Stimulated activated CD4-positive, alpha-beta T cell treated with anti-CD3 and anti-CD28 coated beads, Interleukin-2, amount 100 ng/mL, for 48 hours (primary cell): ENCODE measurements around the gene HIPK3.
"Not testable (repeated sequence)": the region's sequence is repeated elsewhere in the genome, so short reads cannot be mapped to it uniquely, and the experiment has no call there.

Source experiments
- DNase-seq, 2 donors: peaks; one replicate each; pipeline ENCODE4 v3.0.0-alpha.2; 2020

HIPK3 gene

DNA sequence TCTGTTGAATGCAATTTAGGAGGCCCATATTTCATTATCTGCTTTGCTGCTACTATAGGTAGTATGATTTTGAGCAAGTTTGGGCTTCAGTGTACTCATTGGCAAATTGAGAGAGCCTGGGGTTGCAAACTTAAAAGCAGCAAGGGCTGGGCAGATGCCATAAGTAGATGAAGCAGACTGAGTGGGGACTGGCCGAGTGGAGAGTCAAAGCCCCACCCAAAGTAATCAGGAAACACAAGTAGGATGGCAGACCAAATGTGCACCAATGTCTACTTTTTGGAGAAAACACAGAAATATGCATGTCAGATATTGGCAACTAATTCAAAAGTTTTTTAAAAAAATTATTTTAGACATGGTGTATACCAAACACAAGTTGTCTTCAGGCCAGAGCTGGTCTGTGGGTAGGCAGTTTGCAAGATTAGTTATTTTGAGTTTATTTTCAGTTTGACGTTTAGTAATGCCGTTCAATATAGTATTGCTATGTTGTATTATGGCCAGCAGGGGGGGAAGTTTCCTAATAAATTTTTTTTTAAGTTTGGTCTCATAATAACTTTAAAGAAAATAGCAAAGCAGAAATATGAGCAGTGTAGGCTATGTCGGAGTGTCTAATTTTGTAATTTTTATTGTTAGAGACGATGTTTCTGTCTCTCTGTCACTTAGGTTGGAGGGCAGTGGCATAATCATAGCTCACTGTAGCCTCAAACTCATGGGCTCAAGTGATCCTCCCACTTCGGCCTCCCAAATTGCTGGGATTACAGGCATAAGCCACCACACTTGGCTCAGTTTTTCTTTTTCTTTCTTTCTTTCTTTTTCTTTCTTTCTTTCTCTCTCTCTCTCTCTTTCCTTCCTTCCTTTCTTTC lies 105.1 kb downstream of the HIPK3 start:
- DNase-seq: peak in 1 of 2 donors; percentile 11

GRCh38 chr11:33366918-33367317 lies 109.7 kb downstream of the HIPK3 start:
- no peak for DNase-seq

DNA sequence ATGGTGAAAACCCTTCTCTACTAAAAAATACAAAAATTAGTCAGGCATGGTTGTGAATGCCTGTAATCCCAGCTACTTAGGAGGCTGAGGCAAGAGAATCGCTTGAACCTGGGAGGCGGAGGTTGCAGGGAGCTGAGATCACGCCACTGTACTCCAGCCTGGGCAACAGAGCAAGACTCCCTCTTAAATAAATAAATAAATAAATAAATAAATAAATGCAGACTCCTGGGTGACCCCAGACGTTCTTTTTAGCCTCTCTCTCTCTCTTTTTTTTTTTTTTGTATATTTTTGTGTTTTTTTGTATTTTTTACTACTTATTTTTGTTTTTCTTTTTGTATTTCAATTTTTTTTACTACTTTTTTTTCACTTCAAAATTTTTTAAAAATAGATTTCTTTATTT lies 111.3 kb downstream of the HIPK3 start:
- not testable (repeated sequence) for DNase-seq

DNA sequence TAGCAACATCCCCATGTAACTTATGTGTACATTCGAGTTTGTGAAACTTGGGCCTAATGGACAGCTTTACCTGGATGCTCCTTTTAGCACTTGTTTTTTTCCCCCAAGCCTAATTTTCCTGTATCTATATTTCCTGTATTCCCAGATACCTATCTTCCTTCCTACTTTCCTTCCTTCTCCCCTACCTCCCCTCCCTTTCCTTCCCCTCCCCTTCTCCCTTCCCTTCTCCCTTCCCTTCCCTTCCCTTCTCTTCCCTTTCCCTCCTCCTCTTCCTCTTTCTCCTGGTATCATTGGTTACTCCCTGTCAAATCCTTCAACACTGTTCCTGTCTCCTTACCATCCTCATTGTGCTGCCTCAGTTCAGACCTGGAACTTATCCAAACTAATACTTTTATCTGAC lies 111.8 kb downstream of the HIPK3 start:
- DNase-seq: no peak

DNA sequence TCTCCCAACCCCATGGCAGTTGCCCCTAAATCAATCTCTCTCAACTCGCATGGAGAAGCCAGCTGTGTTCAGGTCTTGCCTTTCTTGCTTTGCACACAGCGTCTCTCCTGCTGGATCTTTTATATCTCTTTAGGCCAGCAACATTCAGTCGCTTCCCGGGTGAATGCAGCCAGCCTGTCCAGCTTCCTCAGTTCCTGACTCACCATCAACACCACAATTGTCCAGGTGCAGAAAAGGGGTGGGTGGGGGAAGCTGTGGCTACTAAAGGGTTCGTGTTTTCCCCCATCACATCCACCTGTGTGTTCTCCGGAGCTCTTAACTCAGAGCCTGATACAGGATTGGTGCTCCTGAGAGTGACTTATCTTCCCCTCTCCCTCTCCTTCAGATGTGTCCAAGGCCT lies 116.5 kb downstream of the HIPK3 start:
- no peak for DNase-seq

- no peak for DNase-seq
Measured at GRCh38 chr11:33375236-33375635, 118.1 kb downstream of the HIPK3 start.

GRCh38 chr11:33375688-33376311 lies 118.6 kb downstream of the HIPK3 start, which contains the start of gene KIAA1549L:
Gene KIAA1549L, plus strand, starts transcription at chr11:33376108.
- no peak for DNase-seq

GRCh38 chr11:33376331-33377310 lies 119.4 kb downstream of the HIPK3 start:
- no peak for DNase-seq

GRCh38 chr11:33377412-33378370 lies 120.5 kb downstream of the HIPK3 start:
- DNase-seq: no peak

GRCh38 chr11:33379947-33380346 lies 122.8 kb downstream of the HIPK3 start:
- no peak for DNase-seq

DNA sequence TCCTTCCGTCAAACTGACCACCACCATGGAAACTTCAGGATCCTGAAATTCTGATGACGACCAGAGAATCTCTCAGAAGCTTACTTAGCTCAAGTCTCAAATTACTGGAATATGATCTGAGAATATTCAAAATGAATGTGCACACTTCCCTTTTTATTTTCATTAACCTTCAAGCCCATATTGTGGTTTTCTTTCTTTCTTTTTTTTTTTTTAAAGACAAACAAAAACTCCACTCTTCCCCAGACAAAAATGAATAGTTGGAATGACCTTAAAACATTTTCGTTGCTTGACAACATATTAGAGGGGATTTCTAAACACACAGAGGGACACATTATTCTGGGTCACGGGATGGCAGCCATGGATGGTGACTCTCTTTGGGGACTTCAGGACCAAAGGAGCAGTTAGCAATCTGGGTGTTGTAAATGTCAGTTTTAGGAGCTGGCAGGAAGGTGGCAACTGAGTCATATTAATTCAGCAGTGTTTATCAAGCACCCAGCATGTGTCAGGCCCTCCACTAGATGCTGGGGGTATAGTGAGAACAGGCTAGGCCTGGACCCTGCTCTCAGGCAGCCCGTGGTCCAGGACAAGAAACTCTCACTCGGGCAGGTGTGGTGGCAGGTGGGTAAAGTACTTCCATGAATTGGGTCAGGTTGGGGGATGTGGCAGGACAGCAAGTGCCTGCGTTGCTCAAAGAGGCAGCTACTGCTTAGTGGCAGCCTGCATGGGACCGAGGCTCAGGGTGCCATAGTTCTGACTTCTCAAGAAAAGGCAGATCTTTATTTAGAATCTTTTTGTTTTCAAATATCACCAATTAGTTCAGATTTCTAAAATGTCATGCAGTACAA lies 126.1 kb downstream of the HIPK3 start:
- DNase-seq: no peak

DNA sequence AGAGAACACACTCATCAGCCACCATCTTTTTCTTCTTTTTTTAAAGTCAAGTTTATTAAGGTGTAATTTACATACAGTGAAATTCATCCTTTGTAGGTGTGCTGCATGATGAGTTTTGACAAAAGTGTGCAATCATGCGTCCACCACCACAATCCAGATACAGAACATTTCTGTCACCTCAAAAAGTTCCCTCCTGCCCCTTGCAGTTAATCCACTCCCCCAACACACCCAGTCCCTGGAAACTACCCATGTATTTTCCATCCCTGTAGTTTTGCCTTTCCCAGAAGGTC lies 126.7 kb downstream of the HIPK3 start:
- no peak for DNase-seq

DNA sequence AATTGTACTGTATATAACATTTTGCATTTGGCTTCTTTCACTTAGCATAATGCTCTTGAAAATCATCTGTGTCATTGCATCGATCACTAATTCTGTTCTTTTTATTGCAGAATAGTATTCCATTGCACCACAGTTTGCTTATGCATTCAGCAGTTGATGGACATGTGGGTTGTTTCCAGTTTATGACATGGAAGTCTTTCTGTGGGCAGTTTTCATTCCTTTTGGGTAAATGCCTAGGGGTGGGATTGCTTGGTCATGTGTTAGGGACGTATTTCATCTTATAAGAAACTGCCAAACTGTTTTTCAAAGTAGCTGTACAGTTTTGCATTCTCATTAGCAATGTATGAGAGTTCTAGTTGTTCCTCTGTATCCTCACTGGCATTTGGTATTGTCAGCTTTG lies 127.0 kb downstream of the HIPK3 start:
- no peak for DNase-seq

- no peak for DNase-seq
Measured at GRCh38 chr11:33387581-33387980, 130.4 kb downstream of the HIPK3 start.

DNA sequence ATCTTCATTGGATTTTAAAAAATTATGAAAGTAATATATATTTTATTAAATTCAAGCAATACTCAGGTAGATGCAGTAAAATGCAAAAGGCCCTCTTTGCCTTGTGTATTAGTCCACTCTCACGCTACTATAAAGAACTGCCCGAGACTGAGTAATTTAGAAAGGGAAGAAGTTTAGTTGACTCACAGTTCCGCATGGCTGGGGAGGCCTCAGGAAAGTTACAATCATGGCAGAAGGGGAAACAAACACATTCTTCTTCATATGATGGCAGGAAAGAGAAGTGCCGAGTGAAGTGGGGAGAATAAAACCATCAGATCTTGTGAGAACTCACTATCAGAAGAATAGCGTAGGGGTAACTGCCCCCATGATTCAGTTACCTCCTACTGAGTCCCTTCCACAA lies 130.8 kb downstream of the HIPK3 start:
- DNase-seq: no peak

GRCh38 chr11:33388793-33389525 lies 131.8 kb downstream of the HIPK3 start:
- DNase-seq: no peak

- DNase-seq: no peak
Measured at GRCh38 chr11:33389635-33390034, 132.5 kb downstream of the HIPK3 start.

GRCh38 chr11:33390944-33391892 lies 134.0 kb downstream of the HIPK3 start:
- DNase-seq: no peak

GRCh38 chr11:33391893-33392251 lies 134.7 kb downstream of the HIPK3 start:
- DNase-seq: no peak
